Nephron (organoid): ENCODE measurements around the gene PPP2R5C.
"Not testable (repeated sequence)": the region's sequence is repeated elsewhere in the genome, so short reads cannot be mapped to it uniquely, and the experiment has no call there.

ENCODE experiments used
- H3K27ac Mint-ChIP-seq, 3 experiments: 2 replicates each; pipeline ENCODE4 v1.8.0; 2020; ENCODE audit warnings: mixed read lengths in 3 of 3, mild to moderate bottlenecking in 2 of 3, moderate library complexity in 1 of 3
- H3K27me3 Mint-ChIP-seq: 2 replicates; pipeline ENCODE4 v1.8.0; 2021; ENCODE audit warnings: low read depth, mild to moderate bottlenecking, moderate library complexity, mixed read lengths
- H3K36me3 Mint-ChIP-seq: 2 replicates; pipeline ENCODE4 v1.8.0; 2020; ENCODE audit warnings: low read depth, mixed read lengths
- H3K4me1 Mint-ChIP-seq: 2 replicates; pipeline ENCODE4 v1.8.0; 2020; ENCODE audit warnings: mixed read lengths
- H3K4me3 Mint-ChIP-seq, 3 experiments: 2 replicates each; pipeline ENCODE4 v1.8.0; 2020; ENCODE audit warnings: mild to moderate bottlenecking in 3 of 3, mixed read lengths in 3 of 3, moderate library complexity in 2 of 3
- H3K9me3 Mint-ChIP-seq: 2 replicates; pipeline ENCODE4 v1.8.0; 2020; ENCODE audit warnings: mixed read lengths
- TF ChIP-seq, protein P1 (sequence below), 3 experiments: fragments of 200-600 bp; sonication (generic); IDR thresholded peaks; one replicate each; pipeline ENCODE4 v1.5.0; 2021; ENCODE audit warnings: antibody characterized with exemption in 3 of 3; ENCODE audit not compliant: unreplicated experiment in 3 of 3

The PPP2R5C gene

DNA sequence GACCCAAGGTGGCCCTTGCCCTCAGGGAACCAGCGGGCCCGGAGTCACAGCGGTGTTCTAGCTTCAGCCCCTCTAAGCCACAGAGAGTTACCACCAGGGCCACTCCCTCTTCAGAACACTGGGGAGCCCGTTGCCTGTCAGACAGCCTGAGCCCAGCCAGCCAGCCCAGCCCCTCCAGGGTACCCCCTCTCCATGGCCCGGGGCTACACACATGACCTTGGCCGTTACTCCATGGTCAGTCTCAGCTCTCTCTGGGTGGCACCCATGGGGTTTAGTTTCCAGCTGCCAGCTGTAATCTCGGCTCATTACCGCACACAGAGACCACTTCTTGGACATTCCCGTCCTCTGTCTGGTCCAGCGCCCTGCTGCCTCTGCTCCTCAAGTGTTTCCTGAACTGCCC is 35.0 kb downstream of the PPP2R5C start:
- peak overlapping the region in 2 of 3 experiments; percentile 23 to 37 for H3K27ac Mint-ChIP-seq
- H3K4me1 Mint-ChIP-seq, result peaks cover 10% of the 10 kb centered on the region
- TF ChIP-seq, protein P1, sequence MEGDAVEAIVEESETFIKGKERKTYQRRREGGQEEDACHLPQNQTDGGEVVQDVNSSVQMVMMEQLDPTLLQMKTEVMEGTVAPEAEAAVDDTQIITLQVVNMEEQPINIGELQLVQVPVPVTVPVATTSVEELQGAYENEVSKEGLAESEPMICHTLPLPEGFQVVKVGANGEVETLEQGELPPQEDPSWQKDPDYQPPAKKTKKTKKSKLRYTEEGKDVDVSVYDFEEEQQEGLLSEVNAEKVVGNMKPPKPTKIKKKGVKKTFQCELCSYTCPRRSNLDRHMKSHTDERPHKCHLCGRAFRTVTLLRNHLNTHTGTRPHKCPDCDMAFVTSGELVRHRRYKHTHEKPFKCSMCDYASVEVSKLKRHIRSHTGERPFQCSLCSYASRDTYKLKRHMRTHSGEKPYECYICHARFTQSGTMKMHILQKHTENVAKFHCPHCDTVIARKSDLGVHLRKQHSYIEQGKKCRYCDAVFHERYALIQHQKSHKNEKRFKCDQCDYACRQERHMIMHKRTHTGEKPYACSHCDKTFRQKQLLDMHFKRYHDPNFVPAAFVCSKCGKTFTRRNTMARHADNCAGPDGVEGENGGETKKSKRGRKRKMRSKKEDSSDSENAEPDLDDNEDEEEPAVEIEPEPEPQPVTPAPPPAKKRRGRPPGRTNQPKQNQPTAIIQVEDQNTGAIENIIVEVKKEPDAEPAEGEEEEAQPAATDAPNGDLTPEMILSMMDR (IDR thresholded peaks at IDR 0.05; ENCODE audit: unreplicated experiment in 3 of 3), result no peak
- no peaks in the 10 kb centered on the region for H3K27me3 Mint-ChIP-seq
- H3K4me3 Mint-ChIP-seq, result no peak overlapping the region
- no peaks in the 10 kb centered on the region for H3K36me3 Mint-ChIP-seq
- no peaks in the 10 kb centered on the region for H3K9me3 Mint-ChIP-seq

- TF ChIP-seq, protein P1 (IDR thresholded peaks at IDR 0.05; ENCODE audit: unreplicated experiment in 3 of 3), result no peak
- Mint-ChIP-seq H3K9me3 (no peaks in the 10 kb centered on the region), H3K4me1 (no peaks in the 10 kb centered on the region), H3K27me3 (no peaks in the 10 kb centered on the region), H3K4me3 (no peak overlapping the region), H3K27ac (no peak overlapping the region), H3K36me3 (no peaks in the 10 kb centered on the region)
Measured at GRCh38 chr14:101797856-101798255, 36.3 kb downstream of the PPP2R5C start.

- not testable (repeated sequence) for H3K4me1 Mint-ChIP-seq, H3K36me3 Mint-ChIP-seq, H3K9me3 Mint-ChIP-seq, H3K27me3 Mint-ChIP-seq, H3K4me3 Mint-ChIP-seq, H3K27ac Mint-ChIP-seq
Measured at GRCh38 chr14:101804373-101804772, 42.9 kb downstream of the PPP2R5C start.

DNA sequence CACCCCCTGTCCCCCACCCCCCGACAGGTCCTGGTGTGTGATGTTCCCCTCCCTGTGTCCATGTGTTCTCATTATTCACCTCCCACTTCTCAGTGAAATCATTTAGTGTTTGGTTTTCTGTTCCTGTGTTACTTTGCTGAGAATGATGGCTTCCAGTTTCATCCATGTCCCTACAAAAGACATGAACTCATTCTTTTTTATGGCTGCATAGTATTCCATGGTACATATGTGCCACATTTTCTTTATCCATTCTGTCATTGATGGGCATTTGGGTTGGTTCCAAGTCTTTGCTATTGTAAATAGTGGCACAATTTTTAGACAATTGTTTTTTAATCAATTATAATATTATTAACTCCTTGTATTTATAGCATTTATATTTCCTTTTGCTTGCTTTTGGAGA is 44.7 kb downstream of the PPP2R5C start:
- H3K9me3 Mint-ChIP-seq, H3K4me3 Mint-ChIP-seq, H3K36me3 Mint-ChIP-seq, H3K27me3 Mint-ChIP-seq, H3K27ac Mint-ChIP-seq: not testable (repeated sequence)
- peaks cover 19% of the 10 kb centered on the region for H3K4me1 Mint-ChIP-seq

DNA sequence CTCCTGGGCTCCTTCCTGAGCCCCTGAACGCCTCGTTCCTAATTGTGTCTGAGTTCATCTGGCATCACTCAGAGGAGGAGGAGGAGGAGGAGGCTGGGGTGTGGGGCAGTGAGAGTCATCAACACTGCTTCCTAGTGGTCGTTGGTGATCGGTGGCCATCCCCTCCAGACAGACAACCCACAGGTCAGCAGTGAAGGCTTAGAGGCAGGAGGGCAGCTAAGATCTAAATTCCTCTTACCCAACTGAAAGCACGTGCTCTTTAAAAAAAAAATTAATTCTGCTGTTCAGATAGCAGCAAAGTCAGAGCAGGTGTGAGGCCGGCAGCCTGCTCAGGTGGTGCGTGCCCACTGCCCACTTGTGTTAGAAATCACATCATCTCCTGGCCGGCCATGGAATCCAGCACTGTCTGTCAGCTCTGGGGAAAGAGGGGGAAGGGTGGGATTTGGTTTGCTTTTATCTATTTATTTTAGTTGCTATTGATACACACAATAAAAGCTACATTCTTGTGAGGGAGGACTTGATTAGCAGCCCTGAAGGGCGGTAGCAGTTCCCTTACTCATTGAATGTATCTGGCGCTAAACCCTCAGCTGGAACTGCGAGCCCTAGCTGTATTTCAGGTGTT is 46.6 kb downstream of the PPP2R5C start:
- peak overlapping the region; percentile 41 to 80 (median 78) for H3K27ac Mint-ChIP-seq
- H3K36me3 Mint-ChIP-seq, result no peaks in the 10 kb centered on the region
- H3K27me3 Mint-ChIP-seq, result no peaks in the 10 kb centered on the region
- TF ChIP-seq, protein P1 (IDR thresholded peaks at IDR 0.05; ENCODE audit: unreplicated experiment in 3 of 3), result no peak
- peaks cover 27% of the 10 kb centered on the region for H3K4me1 Mint-ChIP-seq
- H3K4me3 Mint-ChIP-seq, result peak overlapping the region; percentile 64 to 75 (median 70)
- H3K9me3 Mint-ChIP-seq, result no peaks in the 10 kb centered on the region

DNA sequence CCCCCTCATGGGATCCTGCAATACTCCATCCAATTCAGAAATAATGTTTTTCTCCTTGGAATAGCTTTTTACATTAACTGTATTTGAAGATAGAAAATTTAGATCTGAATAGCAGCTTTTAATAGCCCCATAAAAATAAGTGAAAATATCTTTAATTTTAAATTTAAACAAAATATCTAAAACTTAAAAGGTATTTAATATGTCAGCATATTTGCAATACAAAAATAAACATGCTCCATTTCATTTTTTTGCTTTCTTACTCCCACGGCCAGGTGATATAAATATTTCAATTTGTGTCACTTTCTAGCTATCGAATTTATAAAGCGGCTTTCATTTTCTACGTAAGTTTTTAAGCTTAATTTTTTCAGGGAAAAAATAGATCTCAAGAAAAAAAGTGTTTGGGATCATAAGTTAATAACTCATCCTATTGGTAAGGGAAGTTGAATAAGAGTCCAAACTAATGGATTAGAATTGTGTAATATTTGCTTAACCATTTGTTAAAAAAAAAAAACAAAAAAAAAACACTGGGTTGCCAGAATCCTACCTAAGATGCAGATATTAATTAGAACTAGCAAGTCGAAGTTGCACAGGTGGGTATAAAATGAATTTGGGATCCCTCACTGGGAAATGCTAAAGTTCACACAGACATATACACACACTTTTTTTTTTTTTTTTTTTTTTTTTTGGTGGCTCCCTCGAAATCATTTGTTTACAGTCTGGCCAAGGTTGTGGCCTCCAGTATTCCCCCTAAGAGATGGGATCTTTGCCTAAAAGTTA is 47.6 kb downstream of the PPP2R5C start:
- peaks cover 30% of the 10 kb centered on the region for H3K4me1 Mint-ChIP-seq
- TF ChIP-seq, protein P1 (IDR thresholded peaks at IDR 0.05; ENCODE audit: unreplicated experiment in 3 of 3), result no peak
- H3K27me3 Mint-ChIP-seq, result no peaks in the 10 kb centered on the region
- peak overlapping the region; percentile 99 to 100 (median 99) for H3K27ac Mint-ChIP-seq
- H3K9me3 Mint-ChIP-seq, result no peaks in the 10 kb centered on the region
- H3K36me3 Mint-ChIP-seq, result peaks cover 2% of the 10 kb centered on the region
- peak overlapping the region; percentile 94 to 98 (median 98) for H3K4me3 Mint-ChIP-seq
